Right atrium auricular region (tissue), 2 donors: ENCODE measurements around the gene RALGPS2. TPM values are rescaled to one million over a fixed set of nuclear protein-coding genes. Genes with fewer than 3 reads are reported as not detected.
A peak's percentile ranks its signal among the peaks of the same experiment; 100 is the strongest.

Experiments
- DNase-seq: peaks from one replicate; pipeline ENCODE4 v3.0.0-alpha.2; 2019; ENCODE audit warnings: low spot score
- H3K27ac ChIP-seq, 2 donors: fragments of 200-600 bp; sonication (generic); 1 replicate in 1 of 2; 2 replicates in 1 of 2; pipeline ENCODE4 v1.5.1; 2016 to 2019
- H3K27me3 ChIP-seq, 2 donors: fragments of 200-600 bp; sonication (generic); one replicate each; pipeline versions ENCODE4 v1.5.1 to v1.6.0; 2017 to 2019
- H3K36me3 ChIP-seq: fragments of 200-600 bp; sonication (generic); one replicate; pipeline ENCODE4 v1.5.1; 2016
- H3K4me1 ChIP-seq, 2 donors: fragments of 200-600 bp; sonication (generic); one replicate each; pipeline versions ENCODE4 v1.5.1 to v1.6.0; 2017 to 2019
- H3K4me3 ChIP-seq, 2 donors: fragments of 200-600 bp; sonication (generic); 1 replicate in 1 of 2; 2 replicates in 1 of 2; pipeline ENCODE4 v1.5.1; 2017 to 2019; ENCODE audit warnings: mild to moderate bottlenecking in 1 of 2, moderate library complexity in 1 of 2
- H3K9me3 ChIP-seq, 2 donors: fragments of 200-600 bp; sonication (generic); one replicate each; pipeline ENCODE4 v1.5.1; 2019
- CTCF ChIP-seq, 2 donors: fragments of 200-600 bp; sonication (generic); IDR thresholded peaks; one replicate each; pipeline ENCODE4 v1.5.1; 2019; ENCODE audit warnings: antibody characterized with exemption in 2 of 2
- total RNA-seq, 2 donors: library from RNA; depleted of rRNA; stranded (reverse); fragments of >200 nt; gene quantifications; one replicate each; pipeline ENCODE4 v1.1.0, GENCODE V29; 2016

RALGPS2 gene
- total RNA-seq, 2 donors from 2014 or later, result 9.0 to 16.1 TPM

- TF ChIP-seq CTCF (IDR thresholded peaks at IDR 0.05), result no peak
- H3K27ac ChIP-seq, result peak overlapping the region; percentile 78 to 94
- H3K4me1 ChIP-seq, result peaks cover 0 to 70% of the 10 kb centered on the region in 2 donors
- H3K27me3 ChIP-seq, result no peaks in the 10 kb centered on the region
- no peak overlapping the region for H3K4me3 ChIP-seq
- peak; percentile 95 for DNase-seq
- no peaks in the 10 kb centered on the region for H3K36me3 ChIP-seq
- no peaks in the 10 kb centered on the region for H3K9me3 ChIP-seq
Observed at GRCh38 chr1:178931858-178932551, 207.0 kb downstream of the RALGPS2 start.

GRCh38 chr1:178932552-178932906 is 207.5 kb downstream of the RALGPS2 start:
- no peak for DNase-seq
- TF ChIP-seq CTCF (IDR thresholded peaks at IDR 0.05), result no peak
- H3K27me3 ChIP-seq, result no peaks in the 10 kb centered on the region
- no peaks in the 10 kb centered on the region for H3K9me3 ChIP-seq
- H3K4me3 ChIP-seq, result no peak overlapping the region
- no peaks in the 10 kb centered on the region for H3K36me3 ChIP-seq
- H3K27ac ChIP-seq, result peak overlapping the region; percentile 78 to 94
- peaks cover 0 to 70% of the 10 kb centered on the region in 2 donors for H3K4me1 ChIP-seq

- no peak for DNase-seq
- no peaks in the 10 kb centered on the region for H3K27me3 ChIP-seq
- H3K27ac ChIP-seq, result peak overlapping the region; percentile 78 to 94
- TF ChIP-seq CTCF (IDR thresholded peaks at IDR 0.05), result no peak
- H3K9me3 ChIP-seq, result no peaks in the 10 kb centered on the region
- no peak overlapping the region for H3K4me3 ChIP-seq
- H3K36me3 ChIP-seq, result no peaks in the 10 kb centered on the region
- H3K4me1 ChIP-seq, result peaks cover 0 to 73% of the 10 kb centered on the region in 2 donors
Observed at GRCh38 chr1:178933105-178933561, 208.1 kb downstream of the RALGPS2 start.

- no peaks in the 10 kb centered on the region for H3K9me3 ChIP-seq
- peaks cover 0 to 73% of the 10 kb centered on the region in 2 donors for H3K4me1 ChIP-seq
- no peak overlapping the region for H3K4me3 ChIP-seq
- DNase-seq, result no peak
- H3K27me3 ChIP-seq, result no peaks in the 10 kb centered on the region
- no peaks in the 10 kb centered on the region for H3K36me3 ChIP-seq
- H3K27ac ChIP-seq, result peak overlapping the region; percentile 78 to 94
- no peak for TF ChIP-seq CTCF (IDR thresholded peaks at IDR 0.05)
Observed at GRCh38 chr1:178933709-178934490, 208.9 kb downstream of the RALGPS2 start.

- H3K9me3 ChIP-seq, result no peaks in the 10 kb centered on the region
- no peak for DNase-seq
- TF ChIP-seq CTCF (IDR thresholded peaks at IDR 0.05), result no peak
- H3K4me1 ChIP-seq, result peaks cover 0 to 74% of the 10 kb centered on the region in 2 donors
- H3K4me3 ChIP-seq, result no peak overlapping the region
- H3K27ac ChIP-seq, result peak overlapping the region in 1 of 2 donors; percentile 94
- H3K27me3 ChIP-seq, result no peaks in the 10 kb centered on the region
- no peaks in the 10 kb centered on the region for H3K36me3 ChIP-seq
Observed at GRCh38 chr1:178934546-178934945, 209.5 kb downstream of the RALGPS2 start.
